ENCODE measurements around the gene STAC2. TPM values are rescaled to one million over a fixed set of nuclear protein-coding genes. Genes with fewer than 3 reads are reported as not detected.
A peak's percentile ranks its signal among the peaks of the same experiment; 100 is the strongest.

Gene STAC2
- polyA plus RNA-seq, 2 of the 4 experiments (the other 2 are of a cell fraction), result 0.03 to 0.26 TPM

GRCh38 chr17:39200070-39200879 is 25.5 kb downstream of the STAC2 start, which contains the start of gene RPL19 (continued):
- TF ChIP-seq, protein P1, sequence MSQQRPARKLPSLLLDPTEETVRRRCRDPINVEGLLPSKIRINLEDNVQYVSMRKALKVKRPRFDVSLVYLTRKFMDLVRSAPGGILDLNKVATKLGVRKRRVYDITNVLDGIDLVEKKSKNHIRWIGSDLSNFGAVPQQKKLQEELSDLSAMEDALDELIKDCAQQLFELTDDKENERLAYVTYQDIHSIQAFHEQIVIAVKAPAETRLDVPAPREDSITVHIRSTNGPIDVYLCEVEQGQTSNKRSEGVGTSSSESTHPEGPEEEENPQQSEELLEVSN (IDR thresholded peaks at IDR 0.05; ENCODE audit: borderline replicate concordance, low read depth), result peak; percentile 54; the same call in 1 of the 2 replicates
- TF ChIP-seq TP53 (CRISPR knock-in tag; IDR thresholded peaks at IDR 0.05), result peak; percentile 76; the same call in 1 of the 2 replicates

GRCh38 chr17:39199820-39200069 is 26.0 kb downstream of the STAC2 start:
- no peaks in the 10 kb centered on the region for H3K9me3 ChIP-seq
- peak overlapping the region; percentile 85 for H3K4me2 ChIP-seq
- 2% methylated on average over 10 of the region's 10 CpGs for WGBS (ENCODE audit: missing lambda C conversion rate)
- H3K4me3 ChIP-seq, result peak overlapping the region; percentile 96
- peak overlapping the region; percentile 96 for H3K27ac ChIP-seq
- POLR2A ChIA-PET, result interaction anchor here (0.6 to 1.6 kb wide), 27 partner anchors 9 to 488 kb away, joined by 3 to 21 read pairs (median 4); partner anchors contain the start of genes ARL5C, CDK12, FBXL20 and LASP1
- DNase-seq (ENCODE audit: low read depth in 1 of 2, low spot score in 1 of 2), result peak; percentile 98 to 100
- FAIRE-seq, result no peak
- peaks cover 47% of the 10 kb centered on the region for H3K4me1 ChIP-seq
- ATAC-seq, result peak; percentile 41 to 57; a peak in 4 of 6 replicates
- TF ChIP-seq RAD21 (conservative IDR thresholded peaks at IDR 0.05 in 1 of 2, IDR thresholded peaks at IDR 0.05 in 1 of 2) (no peak), USF2 (IDR thresholded peaks at IDR 0.05) (peak; percentile 95), EHMT2 (IDR thresholded peaks at IDR 0.05; ENCODE audit: low read depth) (no peak), POLR2A (IDR thresholded peaks at IDR 0.05; ENCODE audit: low read length) (peak; percentile 30; the same call in 1 of the 2 replicates), CEBPB (IDR thresholded peaks at IDR 0.05) (peak in 1 of 2 experiments; percentile 87; a peak in 2 of 4 replicates), BHLHE40 (IDR thresholded peaks at IDR 0.05; ENCODE audit: low read depth, low read length) (no peak)
- TF ChIP-seq, protein P1 (IDR thresholded peaks at IDR 0.05; ENCODE audit: borderline replicate concordance, low read depth), result peak; percentile 7; the same call in 1 of the 2 replicates
- CTCF ChIA-PET, result interaction anchor here (0.7 to 31.5 kb wide), 6 partner anchors 9 to 217 kb away, joined by 3 to 1140 read pairs (median 6); no protein-coding TSS in a partner anchor

DNA sequence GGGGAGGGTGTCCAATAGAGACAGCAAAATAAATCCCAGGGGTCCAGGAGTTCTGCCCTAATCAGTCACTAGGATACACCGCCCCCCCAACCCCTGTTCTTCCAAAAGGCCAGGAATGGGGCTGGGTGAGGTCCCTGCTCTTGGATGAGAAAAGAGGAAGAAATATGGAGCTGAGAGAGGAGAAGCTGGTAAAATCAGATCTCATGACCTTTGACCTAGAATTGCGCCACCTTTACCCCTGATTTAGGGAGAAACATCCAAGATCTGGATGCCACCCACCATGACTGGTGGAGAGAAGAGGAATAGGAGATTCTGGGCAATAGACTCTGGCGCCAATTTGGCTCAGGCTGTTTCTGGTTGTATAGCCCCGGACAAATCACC is 27.6 kb downstream of the STAC2 start:
- POLR2A ChIA-PET, result no interaction called here

More for the DNA sequence above, 27.6 kb downstream of the STAC2 start:
- TF ChIP-seq RFX5 (IDR thresholded peaks at IDR 0.05) (no peak), ESRRA (IDR thresholded peaks at IDR 0.05; ENCODE audit: borderline replicate concordance, low read length) (no peak), HOXA7 (CRISPR knock-in tag; IDR thresholded peaks at IDR 0.05) (no peak), HDAC2 (IDR thresholded peaks at IDR 0.05) (no peak), CEBPB (IDR thresholded peaks at IDR 0.05) (0 out of 4 replicates have a peak, but pooled peaks of 1 of the 2 experiments have one; percentile 35), CBX2 (IDR thresholded peaks at IDR 0.05; ENCODE audit: borderline replicate concordance, low read depth) (no peak)
- TF ChIP-seq, protein P2, sequence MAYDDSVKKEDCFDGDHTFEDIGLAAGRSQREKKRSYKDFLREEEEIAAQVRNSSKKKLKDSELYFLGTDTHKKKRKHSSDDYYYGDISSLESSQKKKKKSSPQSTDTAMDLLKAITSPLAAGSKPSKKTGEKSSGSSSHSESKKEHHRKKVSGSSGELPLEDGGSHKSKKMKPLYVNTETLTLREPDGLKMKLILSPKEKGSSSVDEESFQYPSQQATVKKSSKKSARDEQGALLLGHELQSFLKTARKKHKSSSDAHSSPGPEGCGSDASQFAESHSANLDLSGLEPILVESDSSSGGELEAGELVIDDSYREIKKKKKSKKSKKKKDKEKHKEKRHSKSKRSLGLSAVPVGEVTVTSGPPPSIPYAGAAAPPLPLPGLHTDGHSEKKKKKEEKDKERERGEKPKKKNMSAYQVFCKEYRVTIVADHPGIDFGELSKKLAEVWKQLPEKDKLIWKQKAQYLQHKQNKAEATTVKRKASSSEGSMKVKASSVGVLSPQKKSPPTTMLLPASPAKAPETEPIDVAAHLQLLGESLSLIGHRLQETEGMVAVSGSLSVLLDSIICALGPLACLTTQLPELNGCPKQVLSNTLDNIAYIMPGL (CRISPR knock-in tag; IDR thresholded peaks at IDR 0.05; ENCODE audit: borderline replicate concordance), result no peak
- DNase-seq (ENCODE audit: low read depth in 1 of 2, low spot score in 1 of 2) (no peak), FAIRE-seq (no peak), ATAC-seq (no peak)
- Histone ChIP-seq H3K4me3 (peak overlapping the region; percentile 96), H3K4me1 (peaks cover 53% of the 10 kb centered on the region), H3K9me3 (no peaks in the 10 kb centered on the region), H3K27ac (peak overlapping the region; percentile 94 to 96), H3K4me2 (peak overlapping the region; percentile 99)
- CTCF ChIA-PET, result interaction anchor here (0.7 to 31.5 kb wide), 10 partner anchors 9 to 429 kb away, joined by 3 to 1140 read pairs (median 3); partner anchors contain the start of genes ARL5C and PPP1R1B
- WGBS (ENCODE audit: missing lambda C conversion rate), result 72% methylated on average over 4 of the region's 4 CpGs

All from A549 (cell line).